GM15510 (cell line): ENCODE measurements around the gene NLK.

ENCODE experiments used
- POLR2A ChIP-seq: IDR thresholded peaks from 3 replicates; pipeline ENCODE4 v1.6.1; 2011; ENCODE audit warnings: borderline replicate concordance; ENCODE audit not compliant: insufficient read length; ENCODE audit errors: extremely low read depth

The NLK gene

GRCh38 chr17:28042657-28042720, at the start of gene NLK:
Gene NLK, plus strand, starts transcription at chr17:28042677. Its CDS starts 197 bp downstream, at chr17:28042874.
- no peak for TF ChIP-seq POLR2A

DNA sequence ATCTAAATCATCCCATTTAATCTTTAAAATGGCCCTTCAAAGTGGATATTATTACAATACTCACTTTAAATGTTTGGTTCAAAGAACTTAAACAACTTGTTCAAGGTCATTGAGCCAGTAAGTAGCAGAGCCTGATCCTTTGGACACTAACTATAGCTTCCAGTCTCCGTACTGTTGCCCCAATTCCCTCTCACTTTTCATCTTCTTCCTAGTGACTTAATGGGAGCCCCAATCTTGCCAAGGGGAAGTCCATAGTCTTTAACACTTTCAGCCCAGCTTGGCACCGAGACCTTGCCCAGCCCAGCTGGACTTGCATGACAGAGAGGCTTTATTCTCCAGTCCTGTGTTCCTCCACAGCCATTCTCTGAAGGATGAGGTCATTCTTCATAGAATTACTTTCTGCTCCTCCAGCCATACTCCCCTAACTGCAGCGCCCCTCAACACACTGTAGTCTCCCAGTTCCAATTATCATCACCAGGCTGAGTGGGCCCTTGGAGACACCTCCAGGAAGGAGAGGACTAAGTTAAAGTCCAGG, 49.2 kb upstream of the NLK start:
- TF ChIP-seq POLR2A, result no peak

- TF ChIP-seq POLR2A, result no peak
These were observed 48.7 kb upstream of the NLK start for GRCh38 chr17:27993723-27994310.

- TF ChIP-seq POLR2A, result no peak
These were observed 47.9 kb upstream of the NLK start for GRCh38 chr17:27994586-27994985.

DNA sequence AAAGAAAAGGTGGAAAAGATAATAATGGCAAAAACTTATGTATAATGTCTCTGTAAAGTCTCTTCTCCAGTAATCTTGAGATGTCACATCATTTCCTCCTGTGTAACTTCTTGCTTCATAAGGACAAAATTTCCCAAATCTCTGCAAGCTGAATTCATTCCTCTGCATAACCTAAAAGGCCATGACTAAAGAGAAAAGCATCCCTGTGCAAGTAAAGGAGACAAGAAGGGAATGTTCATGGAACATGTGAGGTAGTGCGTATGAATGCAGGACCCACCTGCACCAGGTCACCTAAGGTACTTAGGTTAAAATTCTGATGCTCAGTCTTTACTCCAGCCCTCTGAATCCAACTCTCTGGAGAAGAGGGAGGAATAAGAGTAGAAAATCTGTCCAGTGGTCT, 46.9 kb upstream of the NLK start:
- TF ChIP-seq POLR2A, result no peak

- TF ChIP-seq POLR2A, result no peak
These were observed 46.1 kb upstream of the NLK start for GRCh38 chr17:27996202-27997043.

GRCh38 chr17:27997044-27997401, 45.5 kb upstream of the NLK start:
- no peak for TF ChIP-seq POLR2A

DNA sequence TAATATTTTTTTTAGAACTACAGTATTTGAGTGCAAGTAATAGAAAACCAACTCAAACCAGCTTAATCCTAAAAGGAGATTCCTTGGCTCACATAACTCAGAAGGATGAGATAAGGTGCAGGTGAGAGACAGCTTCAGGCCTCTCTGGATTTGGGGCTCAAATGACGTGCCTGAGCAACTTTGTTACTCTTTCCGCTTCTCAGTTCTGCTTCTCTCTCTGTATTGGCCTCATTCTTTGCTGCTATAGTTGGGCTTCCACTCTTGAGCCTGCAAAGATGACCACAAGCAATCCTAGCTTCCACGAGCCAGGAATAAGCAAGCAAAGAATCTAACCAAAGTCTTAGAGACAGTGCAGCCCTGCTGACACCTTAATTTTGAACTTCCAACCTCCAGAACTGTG, 45.0 kb upstream of the NLK start:
- no peak for TF ChIP-seq POLR2A

DNA sequence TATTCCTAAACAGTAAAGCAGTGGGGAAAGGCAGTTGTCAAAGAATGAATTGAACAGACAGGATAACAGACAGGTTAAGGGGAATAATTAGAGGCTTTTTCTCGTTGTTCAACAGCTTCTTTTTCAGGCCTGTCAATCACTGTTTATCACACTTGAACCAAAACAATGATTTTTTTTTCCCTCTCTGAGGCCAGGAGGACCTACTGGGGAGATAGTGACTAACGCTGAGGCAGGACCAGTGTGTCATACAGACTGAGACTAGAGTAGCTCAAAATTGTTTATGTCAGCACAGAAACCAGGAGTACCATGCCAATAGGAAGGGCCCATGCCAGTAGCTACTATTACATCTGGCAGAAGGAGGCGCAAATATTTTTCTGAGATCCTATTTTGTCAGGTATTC, 41.3 kb upstream of the NLK start:
- TF ChIP-seq POLR2A, result no peak

GRCh38 chr17:28004344-28004743, 38.1 kb upstream of the NLK start:
- no peak for TF ChIP-seq POLR2A

DNA sequence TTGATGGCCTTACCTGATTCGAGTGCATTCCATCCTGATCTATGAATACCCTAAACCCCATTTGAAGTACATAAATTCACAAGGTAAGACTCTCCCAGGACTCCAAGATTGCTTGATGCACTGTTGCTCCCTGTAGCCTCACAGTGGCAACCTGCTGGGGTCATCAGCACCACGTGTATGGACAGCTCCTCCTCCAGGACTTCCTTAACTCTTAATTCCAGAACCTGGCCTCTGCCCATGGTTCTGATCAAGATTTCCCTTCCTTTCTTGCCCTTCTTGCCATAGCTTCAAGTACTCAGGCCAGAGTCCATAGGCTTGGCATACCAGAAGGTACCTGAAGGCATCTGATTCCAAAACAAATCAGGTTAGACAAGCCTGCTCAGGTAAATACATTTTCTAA, 34.0 kb upstream of the NLK start:
- no peak for TF ChIP-seq POLR2A

GRCh38 chr17:28010406-28010805, 32.1 kb upstream of the NLK start:
- TF ChIP-seq POLR2A, result no peak

DNA sequence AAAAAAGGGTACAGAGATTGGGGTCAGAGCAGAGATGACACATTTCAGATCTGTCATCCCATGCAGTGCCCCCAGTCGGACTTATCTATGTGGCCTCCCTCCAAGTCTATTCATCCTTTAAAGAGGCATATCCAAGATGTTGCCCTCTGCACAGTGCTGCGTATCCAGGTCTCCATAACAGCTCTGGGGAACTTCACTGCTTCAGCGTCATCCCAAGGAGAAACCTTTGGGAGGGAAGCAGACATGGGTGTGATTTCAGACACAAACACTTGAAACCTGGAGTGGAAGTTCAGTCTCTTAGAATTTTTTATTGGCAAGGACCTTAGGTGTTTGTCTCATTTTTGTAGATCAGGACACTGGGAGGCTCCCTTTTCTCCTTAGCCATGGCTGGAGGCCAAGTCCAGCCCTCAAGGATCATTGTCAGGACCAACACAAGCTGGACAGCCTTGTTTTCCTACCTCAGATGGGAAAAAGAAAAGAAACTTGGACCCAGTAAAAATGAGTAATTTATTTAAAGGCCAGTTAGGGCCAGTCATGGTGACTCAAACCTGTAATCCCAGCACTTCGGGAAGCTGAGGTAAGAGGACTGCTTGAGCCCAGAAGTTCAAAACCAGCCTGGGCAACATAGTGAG, 23.9 kb upstream of the NLK start:
- no peak for TF ChIP-seq POLR2A

DNA sequence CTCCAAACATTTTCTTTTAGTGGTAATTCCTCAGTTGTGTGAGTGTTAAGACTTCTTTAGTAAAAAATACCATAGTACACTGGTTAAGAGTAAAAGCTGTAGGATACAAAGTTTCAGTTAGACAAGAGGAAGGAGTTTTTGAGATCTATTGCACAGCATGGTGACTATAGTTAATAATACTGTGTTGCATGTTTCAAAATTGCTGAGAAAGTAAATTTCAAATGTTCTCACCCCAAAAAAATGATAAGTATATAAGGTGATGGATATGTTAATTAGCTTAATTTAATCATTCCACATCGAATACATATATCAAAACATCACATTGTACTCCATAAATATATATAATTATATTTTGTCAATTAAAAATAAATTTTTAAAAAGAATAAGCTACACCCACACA, 22.0 kb upstream of the NLK start:
- TF ChIP-seq POLR2A, result no peak

DNA sequence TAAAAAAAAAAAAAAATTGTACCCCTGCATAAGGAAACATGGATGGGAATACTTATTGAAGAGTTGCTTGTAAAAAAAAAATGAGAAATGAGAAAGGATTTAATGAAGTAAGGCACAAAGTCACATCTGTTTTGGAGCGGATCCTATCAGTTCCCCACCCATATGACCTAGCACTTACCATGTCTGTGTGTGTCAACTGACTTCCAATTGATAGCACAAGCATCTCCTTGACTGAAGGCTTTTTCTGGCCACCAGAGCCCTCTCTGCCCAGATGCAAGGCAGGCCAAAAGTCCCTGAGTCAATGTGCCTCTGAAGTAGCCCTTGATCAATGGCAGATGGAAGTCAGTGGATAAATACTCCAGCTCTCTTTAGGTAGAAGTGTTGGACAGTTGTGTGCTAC, 13.4 kb upstream of the NLK start:
- no peak for TF ChIP-seq POLR2A

DNA sequence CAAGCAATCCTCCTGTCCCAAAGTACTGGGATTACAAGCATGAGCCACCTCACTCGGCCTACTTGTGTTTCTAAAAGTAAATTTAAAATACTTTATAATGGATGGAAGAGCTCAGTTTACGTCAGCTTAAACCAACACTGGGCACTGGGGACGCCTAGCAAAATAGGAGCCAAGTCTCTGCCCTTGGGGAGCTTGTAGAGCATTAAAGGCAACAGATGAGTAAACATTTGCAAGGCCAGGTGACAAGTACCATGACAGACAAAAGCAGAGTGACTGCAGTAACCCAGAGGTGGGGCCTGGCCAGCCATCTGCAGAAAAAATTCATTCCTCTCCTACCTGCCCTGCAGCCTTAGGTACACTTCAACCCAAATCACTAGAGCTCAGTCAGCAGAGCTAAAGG, 12.1 kb upstream of the NLK start:
- no peak for TF ChIP-seq POLR2A
